ENCODE results near the gene KIF4B. TPM values are rescaled to one million over a fixed set of nuclear protein-coding genes. Genes with fewer than 3 reads are reported as not detected.

KIF4B gene
- total and polyA plus RNA-seq, 2 donors from 2014 or later: not detected

DNA sequence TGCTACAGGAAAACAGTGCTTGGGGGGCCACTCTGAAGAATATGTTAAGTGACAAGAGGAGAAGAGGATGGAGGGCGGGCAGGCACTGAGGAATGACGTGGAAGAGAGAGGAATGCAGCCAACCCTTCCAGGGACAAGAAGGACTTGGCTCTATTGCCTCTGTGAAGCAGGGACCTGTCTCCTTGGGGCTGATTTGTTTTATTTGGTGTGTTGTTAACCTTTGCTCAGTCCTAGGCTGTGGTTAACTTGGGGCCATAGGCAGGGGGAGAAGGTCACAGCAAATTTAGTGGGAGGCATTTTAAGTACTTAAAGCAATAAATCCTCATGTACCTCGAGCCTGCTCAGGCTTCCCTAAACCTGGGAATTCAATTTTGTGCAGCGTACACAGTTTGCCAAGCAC is 39.9 kb downstream of the KIF4B start:
- intact Hi-C loops (cut with DNase I): no loop called here
- FAIRE-seq (no peak), DNase-seq (peak in 4 of 5 donors; percentile 54 to 70 (median 62))
- no peaks in the 10 kb centered on the region for H3K4me1 ChIP-seq (ENCODE audit: control insufficient read depth in 2 of 3, insufficient read depth in 2 of 3, low read depth in 1 of 3, low read length in 3 of 3)
- TF ChIP-seq, protein P1, sequence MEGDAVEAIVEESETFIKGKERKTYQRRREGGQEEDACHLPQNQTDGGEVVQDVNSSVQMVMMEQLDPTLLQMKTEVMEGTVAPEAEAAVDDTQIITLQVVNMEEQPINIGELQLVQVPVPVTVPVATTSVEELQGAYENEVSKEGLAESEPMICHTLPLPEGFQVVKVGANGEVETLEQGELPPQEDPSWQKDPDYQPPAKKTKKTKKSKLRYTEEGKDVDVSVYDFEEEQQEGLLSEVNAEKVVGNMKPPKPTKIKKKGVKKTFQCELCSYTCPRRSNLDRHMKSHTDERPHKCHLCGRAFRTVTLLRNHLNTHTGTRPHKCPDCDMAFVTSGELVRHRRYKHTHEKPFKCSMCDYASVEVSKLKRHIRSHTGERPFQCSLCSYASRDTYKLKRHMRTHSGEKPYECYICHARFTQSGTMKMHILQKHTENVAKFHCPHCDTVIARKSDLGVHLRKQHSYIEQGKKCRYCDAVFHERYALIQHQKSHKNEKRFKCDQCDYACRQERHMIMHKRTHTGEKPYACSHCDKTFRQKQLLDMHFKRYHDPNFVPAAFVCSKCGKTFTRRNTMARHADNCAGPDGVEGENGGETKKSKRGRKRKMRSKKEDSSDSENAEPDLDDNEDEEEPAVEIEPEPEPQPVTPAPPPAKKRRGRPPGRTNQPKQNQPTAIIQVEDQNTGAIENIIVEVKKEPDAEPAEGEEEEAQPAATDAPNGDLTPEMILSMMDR (IDR thresholded peaks at IDR 0.05; ENCODE audit: borderline replicate concordance, extremely low read depth, insufficient read depth): no peak
- no peaks in the 10 kb centered on the region for H3K27me3 ChIP-seq (ENCODE audit: control insufficient read depth, insufficient read depth, low read length)
- no peak overlapping the region for H3K4me3 ChIP-seq (ENCODE audit: low read length in 3 of 3)
- H3K9ac ChIP-seq (ENCODE audit: low read length in 3 of 3): no peak overlapping the region
- H3K27ac ChIP-seq (ENCODE audit: low read depth in 2 of 2, low read length in 2 of 2): no peak overlapping the region
- no peaks in the 10 kb centered on the region for H3K9me3 ChIP-seq (ENCODE audit: control insufficient read depth in 2 of 3, insufficient read depth in 1 of 3, low read length in 3 of 3)
- H3K36me3 ChIP-seq (ENCODE audit: control insufficient read depth in 2 of 3, insufficient read depth in 3 of 3, low read length in 3 of 3): no peaks in the 10 kb centered on the region

- Histone ChIP-seq H3K27ac (ENCODE audit: low read depth in 2 of 2, low read length in 2 of 2) (no peak overlapping the region), H3K9me3 (ENCODE audit: control insufficient read depth in 2 of 3, insufficient read depth in 1 of 3, low read length in 3 of 3) (no peaks in the 10 kb centered on the region), H3K9ac (ENCODE audit: low read length in 3 of 3) (no peak overlapping the region), H3K4me1 (ENCODE audit: control insufficient read depth in 2 of 3, insufficient read depth in 2 of 3, low read depth in 1 of 3, low read length in 3 of 3) (no peaks in the 10 kb centered on the region), H3K27me3 (ENCODE audit: control insufficient read depth, insufficient read depth, low read length) (no peaks in the 10 kb centered on the region), H3K36me3 (ENCODE audit: control insufficient read depth in 2 of 3, insufficient read depth in 3 of 3, low read length in 3 of 3) (no peaks in the 10 kb centered on the region), H3K4me3 (ENCODE audit: low read length in 3 of 3) (no peak overlapping the region)
- DNase-seq: peak in 2 of 5 donors; percentile 34 to 50
- intact Hi-C loops (cut with DNase I): no loop called here
- TF ChIP-seq, protein P1 (IDR thresholded peaks at IDR 0.05; ENCODE audit: borderline replicate concordance, extremely low read depth, insufficient read depth): no peak
- FAIRE-seq: no peak
Observed at GRCh38 chr5:155056644-155057269, 43.2 kb downstream of the KIF4B start.

- no peaks in the 10 kb centered on the region for H3K9me3 ChIP-seq (ENCODE audit: control insufficient read depth in 2 of 3, insufficient read depth in 1 of 3, low read length in 3 of 3)
- intact Hi-C loops (cut with DNase I): no loop called here
- no peak overlapping the region for H3K27ac ChIP-seq (ENCODE audit: low read depth in 2 of 2, low read length in 2 of 2)
- H3K27me3 ChIP-seq (ENCODE audit: control insufficient read depth, insufficient read depth, low read length): no peaks in the 10 kb centered on the region
- FAIRE-seq (no peak), DNase-seq (no peak)
- no peak overlapping the region for H3K4me3 ChIP-seq (ENCODE audit: low read length in 3 of 3)
- TF ChIP-seq, protein P1 (IDR thresholded peaks at IDR 0.05; ENCODE audit: borderline replicate concordance, extremely low read depth, insufficient read depth): no peak
- H3K9ac ChIP-seq (ENCODE audit: low read length in 3 of 3): no peak overlapping the region
- H3K4me1 ChIP-seq (ENCODE audit: control insufficient read depth in 2 of 3, insufficient read depth in 2 of 3, low read depth in 1 of 3, low read length in 3 of 3): no peaks in the 10 kb centered on the region
- H3K36me3 ChIP-seq (ENCODE audit: control insufficient read depth in 2 of 3, insufficient read depth in 3 of 3, low read length in 3 of 3): no peaks in the 10 kb centered on the region
Observed at GRCh38 chr5:155057626-155058025, 44.1 kb downstream of the KIF4B start.

DNA sequence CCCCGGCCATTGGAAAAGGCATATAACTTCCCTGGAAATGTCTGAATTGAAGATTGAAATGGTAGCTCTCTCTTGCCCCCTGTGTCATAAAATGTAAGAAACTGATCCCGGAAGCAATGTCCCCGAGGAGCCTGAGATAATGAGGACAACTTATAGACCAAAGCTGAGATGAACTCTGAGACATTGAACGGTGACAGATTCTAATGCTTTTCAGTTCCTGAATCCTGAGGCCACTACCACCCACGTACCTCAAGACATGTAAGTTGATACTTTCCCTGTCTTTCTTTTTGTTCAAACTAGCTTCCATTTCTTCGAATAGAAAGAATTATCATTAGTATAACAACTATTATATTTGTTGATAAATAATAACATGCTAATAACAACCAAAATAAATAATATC is 51.0 kb downstream of the KIF4B start:
- no peak overlapping the region for H3K27ac ChIP-seq (ENCODE audit: low read depth in 2 of 2, low read length in 2 of 2)
- TF ChIP-seq, protein P1 (IDR thresholded peaks at IDR 0.05; ENCODE audit: borderline replicate concordance, extremely low read depth, insufficient read depth): no peak
- H3K9ac ChIP-seq (ENCODE audit: low read length in 3 of 3): no peak overlapping the region
- DNase-seq (no peak), FAIRE-seq (no peak)
- no peaks in the 10 kb centered on the region for H3K36me3 ChIP-seq (ENCODE audit: control insufficient read depth in 2 of 3, insufficient read depth in 3 of 3, low read length in 3 of 3)
- H3K27me3 ChIP-seq (ENCODE audit: control insufficient read depth, insufficient read depth, low read length): no peaks in the 10 kb centered on the region
- no peaks in the 10 kb centered on the region for H3K4me1 ChIP-seq (ENCODE audit: control insufficient read depth in 2 of 3, insufficient read depth in 2 of 3, low read depth in 1 of 3, low read length in 3 of 3)
- no peak overlapping the region for H3K4me3 ChIP-seq (ENCODE audit: low read length in 3 of 3)
- no peaks in the 10 kb centered on the region for H3K9me3 ChIP-seq (ENCODE audit: control insufficient read depth in 2 of 3, insufficient read depth in 1 of 3, low read length in 3 of 3)
- intact Hi-C loops (cut with DNase I): no loop called here

All from kidney (tissue), 14 donors.